ENCODE measurements around the gene PNPLA3.
"Not testable (repeated sequence)": the region's sequence is repeated elsewhere in the genome, so short reads cannot be mapped to it uniquely, and the experiment has no call there.

PNPLA3 gene

DNA sequence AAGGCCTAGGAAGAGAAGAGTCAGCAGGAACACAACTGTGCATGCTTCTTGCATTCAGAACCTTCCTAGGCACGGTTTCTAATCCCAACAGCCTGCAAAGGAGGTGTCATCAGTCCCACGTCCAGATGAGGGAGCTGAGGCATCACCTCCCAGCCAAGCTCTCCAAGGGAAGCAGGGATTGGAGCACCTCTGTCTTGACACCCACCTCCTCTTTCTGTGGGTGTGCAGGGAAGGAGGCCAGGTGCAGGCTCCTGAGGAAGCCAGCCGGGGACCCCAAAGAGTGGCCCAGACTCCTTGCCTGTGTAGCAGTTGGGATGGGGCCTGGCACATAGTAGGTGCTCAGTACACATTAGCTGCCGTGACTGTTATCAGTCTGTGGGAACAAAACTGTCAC, 33.7 kb upstream of the PNPLA3 start:
- DNase-seq, result no peak

DNA sequence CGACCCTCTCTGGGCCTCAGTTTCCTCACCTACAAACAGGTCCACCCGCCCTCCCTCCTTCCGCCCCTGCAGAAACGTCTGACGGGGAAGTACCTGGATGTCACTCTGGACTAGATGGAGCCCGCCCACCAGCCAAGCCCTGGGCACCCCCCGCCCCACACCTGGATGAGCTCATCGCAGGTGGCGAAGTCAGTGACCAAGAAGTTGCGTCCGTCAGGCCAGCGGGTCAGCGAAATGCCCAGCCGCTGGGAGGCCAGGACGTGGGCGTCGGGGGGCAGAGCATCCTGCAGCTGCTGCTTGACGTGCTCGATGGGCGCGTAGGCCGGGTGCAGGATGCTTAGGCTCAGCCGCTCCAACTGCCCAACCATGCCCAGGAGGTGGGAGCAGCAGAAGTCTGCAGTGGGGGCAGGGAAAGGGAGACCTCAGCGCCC, 32.7 kb upstream of the PNPLA3 start:
- DNase-seq, result no peak

- no peak for DNase-seq
Measured at GRCh38 chr22:43891360-43892182, 32.0 kb upstream of the PNPLA3 start, which contains the start of gene PNPLA5. PNPLA5 (minus strand) TSS chr22:43892013; CDS start chr22:43891880, 133 bp downstream.

GRCh38 chr22:43892183-43892894, 31.3 kb upstream of the PNPLA3 start:
- DNase-seq, result no peak

- DNase-seq, result no peak
Measured at GRCh38 chr22:43893266-43893665, 30.3 kb upstream of the PNPLA3 start.

- no peak for DNase-seq
Measured at GRCh38 chr22:43894122-43894521, 29.5 kb upstream of the PNPLA3 start.

DNA sequence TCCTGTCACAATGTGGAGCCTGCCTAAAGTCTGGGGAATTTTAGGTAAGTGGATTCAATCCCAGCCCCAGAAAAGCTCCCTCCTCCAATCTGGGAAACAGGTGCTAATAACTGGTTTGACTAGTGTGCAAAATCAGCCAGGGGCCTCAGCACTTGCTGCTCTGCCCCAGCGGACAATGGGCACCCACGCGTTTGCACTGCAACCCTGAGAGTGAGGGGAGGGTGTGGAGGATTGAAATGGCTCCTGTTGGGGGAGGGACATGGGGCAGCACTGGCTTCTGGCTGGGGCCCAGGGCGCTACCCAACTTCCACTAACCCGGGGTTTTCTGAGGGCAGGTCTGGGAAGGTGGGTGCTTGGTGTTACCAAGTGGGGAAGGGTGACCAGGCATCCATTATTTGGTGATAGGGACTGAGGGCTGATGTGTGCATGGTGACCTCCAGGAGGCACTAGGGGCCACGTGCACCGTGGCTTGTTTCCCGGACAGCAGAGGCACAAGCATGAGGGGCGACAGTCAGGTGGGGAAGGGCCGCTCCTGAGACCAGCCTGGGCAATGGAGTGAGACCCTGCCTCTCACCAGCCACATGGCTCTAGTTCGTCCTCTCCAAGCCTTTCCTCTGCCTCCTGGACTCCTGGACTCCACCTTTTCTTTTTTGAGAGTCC, 27.5 kb upstream of the PNPLA3 start:
- no peak for DNase-seq

- no peak for DNase-seq
Measured at GRCh38 chr22:43897751-43898261, 25.8 kb upstream of the PNPLA3 start.

GRCh38 chr22:43900206-43900605, 23.4 kb upstream of the PNPLA3 start:
- DNase-seq, result no peak

DNA sequence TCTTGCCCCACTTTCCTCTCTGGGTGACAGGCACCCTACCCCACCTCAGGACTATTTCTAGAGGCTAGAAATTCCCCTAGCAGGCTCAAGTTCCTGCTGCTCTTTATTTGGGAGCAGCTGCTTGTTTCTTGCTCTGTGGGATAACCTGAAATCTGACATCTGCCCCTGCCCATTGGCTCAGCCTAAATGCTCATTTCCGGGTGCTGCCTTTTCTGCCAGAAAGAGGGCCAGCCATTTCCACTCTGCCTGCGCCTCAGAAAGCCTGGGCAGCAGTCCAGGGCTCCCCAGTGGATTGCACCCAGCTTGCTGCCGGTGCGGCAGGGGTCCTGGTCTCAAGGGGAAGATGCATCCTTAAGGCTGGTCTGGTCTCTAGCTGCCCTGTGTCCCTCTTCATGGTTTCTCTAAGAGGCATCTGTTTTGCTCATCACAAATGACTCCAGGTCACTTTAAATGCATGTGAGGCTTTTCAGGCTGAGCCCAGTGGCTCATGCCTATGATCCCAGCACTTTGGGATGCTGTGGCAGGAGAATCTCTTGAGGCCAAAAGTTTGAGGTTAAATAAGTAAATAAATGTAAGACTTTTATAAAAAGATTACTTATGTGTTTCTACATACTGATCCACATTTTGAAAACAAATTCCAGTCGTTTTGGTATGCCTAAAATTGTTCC, 21.5 kb upstream of the PNPLA3 start:
- DNase-seq, result no peak

DNA sequence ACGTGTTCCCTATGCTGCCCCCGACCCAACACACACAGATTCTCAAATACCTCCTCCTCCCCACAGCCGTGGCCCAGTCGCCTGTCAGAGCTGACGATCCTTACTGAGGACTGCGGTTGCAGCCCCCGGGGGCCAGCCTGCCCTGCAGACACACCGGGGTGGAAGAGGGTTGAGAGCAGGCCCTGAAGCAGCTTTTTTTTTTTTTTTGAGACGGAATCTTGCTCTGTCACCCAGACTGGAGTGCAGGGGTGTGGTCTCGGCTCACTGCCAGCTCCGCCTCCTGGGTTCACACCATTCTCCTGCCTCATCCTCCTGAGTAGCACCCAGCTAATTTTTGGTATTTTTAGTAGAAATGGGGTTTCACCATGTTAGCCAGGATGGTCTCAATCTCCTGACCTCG, 20.6 kb upstream of the PNPLA3 start:
- not testable (repeated sequence) for DNase-seq

- DNase-seq, result not testable (repeated sequence)
Measured at GRCh38 chr22:43904412-43904811, 19.2 kb upstream of the PNPLA3 start.

- DNase-seq, result no peak
Measured at GRCh38 chr22:43905681-43906080, 17.9 kb upstream of the PNPLA3 start.

GRCh38 chr22:43909708-43910107, 13.9 kb upstream of the PNPLA3 start:
- DNase-seq, result no peak

DNA sequence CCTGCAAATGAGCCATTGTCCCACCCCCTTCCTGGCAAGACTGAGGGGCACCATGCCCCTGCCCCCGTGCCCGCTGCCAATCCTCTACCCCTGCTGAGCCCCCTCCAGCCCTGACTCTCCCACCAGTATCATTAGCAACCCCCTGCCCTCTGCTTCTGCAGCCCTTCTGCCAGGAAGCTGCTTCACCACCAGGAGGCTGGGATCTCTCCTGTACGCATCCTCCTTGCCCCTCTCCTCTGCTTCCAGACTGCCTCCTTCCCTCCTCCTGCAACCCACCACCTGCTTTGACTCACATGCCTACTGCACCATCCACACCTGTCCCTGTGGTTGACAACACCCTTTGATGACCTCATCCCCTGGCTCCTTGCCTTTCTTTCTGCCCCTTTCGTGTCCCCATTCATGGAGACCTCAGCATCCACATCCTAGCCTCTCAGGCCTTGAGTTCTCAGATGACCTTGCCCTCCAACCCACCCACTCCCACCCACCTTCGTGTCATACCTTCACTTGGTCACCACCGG, 13.4 kb upstream of the PNPLA3 start:
- DNase-seq, result no peak

DNA sequence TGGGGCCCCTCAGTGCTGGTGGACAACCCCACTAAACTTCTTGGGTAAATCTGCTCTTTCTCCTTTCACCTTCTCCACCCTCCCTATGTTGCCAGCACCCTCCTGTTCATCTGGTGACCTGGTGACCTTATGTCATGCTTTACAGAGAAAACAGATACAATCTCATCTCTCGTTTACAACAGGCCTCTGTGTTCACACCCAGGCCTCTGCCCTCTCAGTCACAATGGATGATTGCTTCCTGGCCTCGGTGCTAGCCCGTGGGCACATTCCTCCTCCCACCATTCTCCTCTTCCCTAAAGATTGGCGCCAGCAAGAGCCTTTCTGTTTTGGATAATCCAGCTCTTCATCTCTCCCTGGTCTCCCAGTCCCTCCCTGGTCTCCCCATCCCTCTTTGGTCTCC, 12.3 kb upstream of the PNPLA3 start:
- no peak for DNase-seq

GRCh38 chr22:43917521-43917920, 6.1 kb upstream of the PNPLA3 start:
- no peak for DNase-seq

DNA sequence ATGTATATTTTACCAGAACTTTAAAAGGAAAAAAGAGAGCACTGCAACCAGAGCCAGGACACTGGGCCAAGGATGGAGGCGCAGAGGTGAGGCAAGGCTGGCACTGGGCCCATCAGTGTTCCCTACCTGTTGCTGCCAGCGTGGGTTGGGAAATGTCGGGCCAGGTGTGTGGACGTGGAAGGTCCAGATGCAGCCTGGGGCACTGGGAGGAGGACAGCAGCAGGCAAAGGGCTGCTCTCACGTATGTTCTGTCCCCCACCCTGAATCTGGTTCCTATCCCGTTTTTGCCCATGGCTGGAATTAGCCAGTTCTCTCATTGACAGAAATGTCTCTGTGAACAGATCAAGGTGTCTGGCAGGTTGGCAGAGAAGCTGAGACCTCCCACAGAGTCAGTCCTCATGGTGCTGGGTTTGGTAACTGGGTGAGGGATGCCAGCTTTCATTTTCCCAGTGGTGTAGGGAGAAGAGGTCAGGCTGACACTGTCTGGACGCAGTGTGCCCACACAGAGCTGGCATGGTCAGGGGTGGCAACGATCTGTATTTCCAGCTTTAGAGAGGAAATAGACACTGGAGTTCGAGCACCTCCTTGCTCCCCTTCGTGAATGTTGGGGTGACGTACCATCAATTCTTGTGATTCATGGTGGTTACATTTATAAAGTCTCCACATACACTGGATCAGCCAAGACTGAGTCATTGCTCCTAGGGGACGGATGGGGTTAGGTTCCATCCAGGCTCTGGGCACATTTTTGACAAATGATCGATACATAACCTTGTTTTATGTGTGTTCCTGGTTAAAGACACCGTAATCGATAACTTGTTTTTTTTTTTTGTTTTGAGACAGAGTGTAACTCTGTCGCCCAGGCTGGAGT, 4.3 kb upstream of the PNPLA3 start:
- DNase-seq, result no peak

GRCh38 chr22:43921370-43921769, 2.2 kb upstream of the PNPLA3 start:
- no peak for DNase-seq

DNA sequence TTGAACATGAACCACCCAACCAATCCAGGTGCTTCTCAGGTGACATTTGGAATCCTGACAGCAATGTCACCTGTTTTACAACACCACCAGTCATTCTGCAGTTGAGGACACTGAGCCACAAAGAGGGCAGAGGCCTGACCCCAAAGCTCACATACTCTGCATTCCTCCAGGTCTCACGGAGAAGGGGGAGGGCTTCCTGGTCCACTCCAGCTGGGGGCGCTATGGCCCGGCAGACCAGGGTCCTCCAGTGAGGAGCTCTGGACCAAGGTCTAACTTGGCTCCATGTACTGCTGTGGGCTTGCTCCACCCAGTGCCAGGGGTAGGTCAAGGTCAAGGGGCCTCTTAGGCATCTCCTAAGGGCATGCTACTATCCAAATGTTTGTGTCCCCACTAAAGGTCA, 1.5 kb upstream of the PNPLA3 start:
- DNase-seq, result no peak

DNA sequence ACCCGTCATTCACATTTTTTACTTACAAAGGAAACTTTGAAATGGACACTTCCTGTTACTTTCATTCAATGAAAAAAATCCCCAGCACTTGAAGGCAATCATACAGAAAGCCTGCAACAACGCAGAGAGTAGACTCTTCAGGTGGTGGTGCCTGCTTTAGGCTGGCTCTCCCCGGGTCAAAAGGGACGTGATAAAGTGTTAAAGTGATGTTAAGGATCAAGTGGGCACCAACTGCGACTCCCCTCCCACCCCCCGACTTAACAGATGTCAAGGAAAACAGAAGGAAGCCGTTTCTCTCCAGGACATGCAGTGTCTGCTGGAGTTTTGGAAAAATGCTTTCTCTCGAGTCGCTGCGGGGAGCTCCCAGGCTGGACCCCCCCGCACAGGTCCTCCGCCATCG, 414 bp upstream of the PNPLA3 start:
- DNase-seq, result peak; percentile 1

- no peak for DNase-seq
Measured at GRCh38 chr22:43924877-43925276, 1.3 kb downstream of the PNPLA3 start.

Measured in GF-D8 (cell line).